Upper lobe of right lung (tissue), 1 donor: ENCODE measurements around the gene ADCY7. TPM values are rescaled to one million over a fixed set of nuclear protein-coding genes. Genes with fewer than 3 reads are reported as not detected.

ENCODE experiments used
- ATAC-seq: fragments of 200-7000 bp; cut with Tn5 transposase; one replicate; pipeline ENCODE4 v1.9.1; 2020; ENCODE audit warnings: mild to moderate bottlenecking, moderate library complexity
- DNase-seq: peaks from one replicate; pipeline ENCODE4 v3.0.0-alpha.2; 2020
- H3K27ac ChIP-seq: fragments of 200-600 bp; one replicate; pipeline ENCODE4 v1.8.0; 2022
- H3K27me3 ChIP-seq: fragments of 200-600 bp; one replicate; pipeline ENCODE4 v1.8.0; 2022; ENCODE audit warnings: mild to moderate bottlenecking
- H3K36me3 ChIP-seq: fragments of 200-600 bp; one replicate; pipeline ENCODE4 v1.8.0; 2022
- H3K4me1 ChIP-seq: fragments of 200-600 bp; one replicate; pipeline ENCODE4 v1.8.0; 2022
- H3K4me3 ChIP-seq: fragments of 200-600 bp; one replicate; pipeline ENCODE4 v1.8.0; 2022; ENCODE audit warnings: mild to moderate bottlenecking
- H3K9me3 ChIP-seq: fragments of 200-600 bp; one replicate; pipeline ENCODE4 v1.8.0; 2022
- CTCF ChIP-seq: fragments of 200-600 bp; IDR thresholded peaks from one replicate; pipeline ENCODE4 v1.8.0; 2022; ENCODE audit warnings: antibody characterized with exemption
- intact Hi-C: fragments of 100-400 bp; cut with DNase I; formaldehyde crosslinking; loops from one replicate; pipeline ENCODE4 v1.11.0; 2022
- total RNA-seq: library from RNA; stranded (reverse); fragmentation: NEBNext Ultra II Directional; extraction: Animal tissue kit (Norgen Biotek cat#: 25700); gene quantifications from one replicate; pipeline ENCODE4 v1.2.1, GENCODE V29; 2021
- donor health status: DM: no; HTN: yes; CAD: no; lungs with severe emphysema.

Gene ADCY7
- total RNA-seq, 1 donor from 2014 or later, result 88.1 TPM

- ATAC-seq, result peak; percentile 39
- H3K4me3 ChIP-seq, result no peak overlapping the region
- peak overlapping the region; percentile 30 for H3K27ac ChIP-seq
- peak; percentile 64 for DNase-seq
- H3K27me3 ChIP-seq, result no peaks in the 10 kb centered on the region
- no peak for TF ChIP-seq CTCF
- intact Hi-C loops, result no loop called here
- no peaks in the 10 kb centered on the region for H3K36me3 ChIP-seq
- H3K4me1 ChIP-seq, result peaks cover 26% of the 10 kb centered on the region
- H3K9me3 ChIP-seq, result no peaks in the 10 kb centered on the region
These were observed 4.6 kb upstream of the ADCY7 start for GRCh38 chr16:50261707-50262235.

GRCh38 chr16:50263060-50263909 is 3.1 kb upstream of the ADCY7 start:
- intact Hi-C loops, result no loop called here
- Histone ChIP-seq H3K4me1 (peaks cover 35% of the 10 kb centered on the region), H3K27me3 (no peaks in the 10 kb centered on the region), H3K9me3 (no peaks in the 10 kb centered on the region), H3K36me3 (no peaks in the 10 kb centered on the region), H3K27ac (no peak overlapping the region), H3K4me3 (no peak overlapping the region)
- no peak for ATAC-seq
- TF ChIP-seq CTCF, result no peak
- no peak for DNase-seq

GRCh38 chr16:50263940-50264929 is 2.1 kb upstream of the ADCY7 start:
- DNase-seq (no peak), ATAC-seq (no peak)
- Histone ChIP-seq H3K9me3 (no peaks in the 10 kb centered on the region), H3K4me1 (peaks cover 28% of the 10 kb centered on the region), H3K27ac (no peak overlapping the region), H3K27me3 (no peaks in the 10 kb centered on the region), H3K4me3 (no peak overlapping the region), H3K36me3 (no peaks in the 10 kb centered on the region)
- TF ChIP-seq CTCF, result no peak
- intact Hi-C loops, result no loop called here

GRCh38 chr16:50265260-50265659 is 1.1 kb upstream of the ADCY7 start:
- DNase-seq, result no peak
- peak; percentile 22 for TF ChIP-seq CTCF
- H3K27ac ChIP-seq, result peak overlapping the region; percentile 79
- no peaks in the 10 kb centered on the region for H3K36me3 ChIP-seq
- peaks cover 19% of the 10 kb centered on the region for H3K4me1 ChIP-seq
- ATAC-seq, result peak; percentile 43
- H3K27me3 ChIP-seq, result no peaks in the 10 kb centered on the region
- H3K9me3 ChIP-seq, result no peaks in the 10 kb centered on the region
- intact Hi-C loops, result no loop called here
- no peak overlapping the region for H3K4me3 ChIP-seq

GRCh38 chr16:50265716-50266336 is 525 bp upstream of the ADCY7 start:
- TF ChIP-seq CTCF, result no peak
- H3K4me1 ChIP-seq, result peaks cover 22% of the 10 kb centered on the region
- intact Hi-C loops, result no loop called here
- peak overlapping the region; percentile 50 for H3K4me3 ChIP-seq
- DNase-seq (no peak), ATAC-seq (no peak)
- H3K27ac ChIP-seq, result peak overlapping the region; percentile 79
- H3K9me3 ChIP-seq, result no peaks in the 10 kb centered on the region
- H3K36me3 ChIP-seq, result no peaks in the 10 kb centered on the region
- no peaks in the 10 kb centered on the region for H3K27me3 ChIP-seq
